SKM-1 treated with dmso at 0.1 percent for 144 hours (cell line): Measurements from ENCODE around the gene CUL3.
"Not testable (repeated sequence)": the region's sequence is repeated elsewhere in the genome, so short reads cannot be mapped to it uniquely, and the experiment has no call there.

Source experiments
- DNase-seq: peaks from one replicate; lab custom pipeline; 2025; ENCODE audit not compliant: unreplicated experiment; lab: John Stamatoyannopoulos, UW

Gene CUL3

GRCh38 chr2:224585211-224586088 lies at the start of gene CUL3:
TSS of gene CUL3 (minus strand) at chr2:224585363. CDS start at chr2:224585009, 354 bp downstream.
- peak; percentile 99 for DNase-seq

DNA sequence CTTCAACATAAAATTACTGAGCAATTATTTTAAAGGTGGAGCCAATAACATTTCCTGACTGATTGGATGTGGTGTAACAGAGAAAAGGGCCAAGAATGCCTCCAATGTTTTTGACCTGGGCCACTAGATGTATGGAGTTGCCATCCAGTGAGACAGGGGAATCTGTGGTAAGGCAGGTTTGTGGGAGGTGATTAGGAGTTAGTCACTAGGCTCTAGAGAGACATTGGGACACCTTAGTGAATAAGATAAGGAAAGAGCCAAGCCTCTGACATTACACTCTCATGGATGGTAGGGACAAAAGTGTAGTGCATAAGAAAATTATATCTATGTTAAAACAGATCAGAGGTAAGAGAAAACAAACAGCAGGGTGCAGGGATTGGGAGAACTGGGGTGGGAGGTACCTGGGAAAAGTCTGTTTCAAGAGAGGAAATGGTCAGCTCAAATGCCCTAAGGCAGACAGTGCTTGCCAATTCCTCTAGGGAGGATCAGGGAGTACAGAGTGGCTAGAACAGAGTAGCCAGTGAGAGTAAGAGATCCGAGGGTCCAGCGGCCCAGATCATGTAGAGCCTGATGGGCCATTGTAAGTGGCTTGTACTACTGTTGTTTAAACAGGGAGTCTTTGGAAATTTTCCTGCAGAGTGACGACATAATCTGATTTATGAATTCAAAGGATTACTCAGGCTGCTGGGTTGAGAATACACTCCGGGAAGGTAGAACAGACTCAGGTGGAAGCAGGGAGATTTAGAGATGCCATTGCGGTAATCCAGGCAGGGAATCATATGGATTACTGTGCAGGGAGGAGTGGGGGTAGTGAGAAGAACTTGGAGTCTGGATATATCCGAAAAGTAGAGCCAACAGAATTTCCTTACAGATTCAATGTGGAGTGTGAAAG lies 45.7 kb upstream of the CUL3 start:
- DNase-seq: no peak

- DNase-seq: no peak
Observed at GRCh38 chr2:224628416-224628815, 43.3 kb upstream of the CUL3 start.

- no peak for DNase-seq
Observed at GRCh38 chr2:224626735-224627134, 41.6 kb upstream of the CUL3 start.

GRCh38 chr2:224613543-224614286 lies 28.6 kb upstream of the CUL3 start:
- DNase-seq: no peak

DNA sequence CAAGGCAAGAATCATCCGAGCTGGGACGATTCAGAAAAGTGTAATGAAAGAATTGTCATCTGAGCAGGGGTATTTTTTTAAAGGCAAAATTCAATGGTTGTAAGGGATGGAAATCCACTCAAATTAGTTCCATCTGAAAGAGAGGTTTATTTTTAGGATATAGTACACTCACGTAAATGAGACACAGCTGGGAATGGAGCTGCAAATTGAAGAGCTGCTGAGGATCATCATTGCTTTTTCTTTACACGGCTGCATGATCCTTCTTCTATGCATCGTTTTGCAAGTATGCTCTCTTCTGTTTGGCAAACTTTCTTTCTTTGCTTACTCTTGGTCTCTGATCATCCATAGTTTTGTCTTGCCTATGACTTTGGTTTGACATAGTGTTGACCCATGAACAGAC lies 27.4 kb upstream of the CUL3 start:
- DNase-seq: no peak

- no peak for DNase-seq
Observed at GRCh38 chr2:224611938-224612337, 26.8 kb upstream of the CUL3 start.

GRCh38 chr2:224608104-224608503 lies 22.9 kb upstream of the CUL3 start:
- DNase-seq: no peak

GRCh38 chr2:224603746-224604500 lies 18.8 kb upstream of the CUL3 start:
- not testable (repeated sequence) for DNase-seq

- not testable (repeated sequence) for DNase-seq
Observed at GRCh38 chr2:224602778-224603375, 17.7 kb upstream of the CUL3 start.

- DNase-seq: no peak
Observed at GRCh38 chr2:224601923-224602322, 16.8 kb upstream of the CUL3 start.

DNA sequence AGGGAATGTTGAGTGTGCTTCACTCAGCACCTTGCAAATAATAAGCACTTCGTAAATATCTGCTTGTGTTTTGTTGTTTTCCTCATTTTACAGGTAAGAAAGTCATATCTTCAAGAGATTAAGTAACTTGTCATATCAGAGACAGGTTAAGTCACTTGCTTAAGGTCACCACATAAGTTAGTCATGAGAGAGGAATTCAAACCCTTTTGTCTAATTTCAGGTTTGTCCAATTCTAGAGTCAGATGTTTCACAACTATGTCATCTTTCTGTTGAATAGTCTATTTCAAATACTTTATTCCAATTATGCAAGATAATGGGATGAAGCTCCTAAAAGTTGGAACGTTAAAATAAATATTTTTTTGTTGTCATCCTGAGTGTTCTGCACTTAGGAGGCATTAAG lies 13.5 kb upstream of the CUL3 start:
- DNase-seq: no peak

DNA sequence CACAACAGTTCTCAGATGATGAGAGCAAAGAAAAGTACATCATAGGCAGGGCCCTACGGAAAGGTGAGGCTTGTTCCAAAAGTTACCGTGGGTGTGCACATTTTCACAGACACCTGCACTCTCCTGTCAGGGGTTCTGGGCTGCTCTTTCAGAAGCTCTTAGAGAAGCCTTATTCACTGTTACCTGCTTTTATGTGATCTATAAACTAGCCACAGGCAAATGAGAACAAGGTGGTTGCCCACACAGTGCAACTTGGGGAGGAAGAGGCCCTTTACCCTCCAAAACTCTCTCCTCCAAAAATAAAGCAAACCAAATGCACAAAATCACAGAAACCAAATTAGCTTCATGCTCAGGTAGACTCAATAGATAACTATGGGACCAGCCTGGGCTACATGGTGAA lies 11.1 kb upstream of the CUL3 start:
- no peak for DNase-seq

DNA sequence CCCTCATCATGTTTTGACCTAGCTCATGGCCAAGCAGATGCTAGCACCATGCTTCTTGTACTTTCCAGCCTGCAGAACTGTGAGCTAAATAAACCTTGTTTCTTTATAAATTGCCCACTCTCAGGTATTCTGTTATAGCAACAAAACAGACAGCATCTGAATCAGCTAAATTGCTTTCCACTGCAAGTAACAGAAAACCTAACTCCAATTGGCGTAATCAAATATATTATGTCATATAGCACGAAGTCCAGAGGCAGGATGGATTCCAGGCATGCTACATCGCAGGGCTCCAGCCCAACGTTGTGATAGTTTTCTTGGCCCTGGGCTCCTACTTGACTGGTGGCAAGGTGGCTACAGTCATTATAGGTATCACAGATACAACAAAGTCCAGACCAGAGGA lies 10.4 kb upstream of the CUL3 start:
- no peak for DNase-seq

DNA sequence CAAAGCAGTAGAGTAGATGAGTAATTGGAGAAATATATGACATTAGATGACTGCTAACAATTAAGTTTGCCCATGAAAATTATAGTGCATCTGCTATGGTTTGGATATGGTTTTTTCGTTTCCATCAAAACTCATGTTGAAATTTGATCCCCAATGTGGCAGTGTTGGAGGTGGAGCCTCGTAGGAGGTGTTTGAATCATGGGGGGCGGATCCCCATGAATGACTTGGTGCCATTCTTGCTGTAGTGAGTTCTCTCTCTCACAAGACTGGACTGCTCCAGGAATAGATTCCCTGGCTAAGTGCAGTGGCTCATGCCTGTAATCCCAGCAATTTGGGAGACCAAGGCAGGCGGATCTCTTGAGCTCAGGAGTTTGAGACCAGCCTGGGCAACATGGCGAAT lies 9.7 kb upstream of the CUL3 start:
- DNase-seq: no peak

GRCh38 chr2:224591220-224591619 lies 6.1 kb upstream of the CUL3 start:
- no peak for DNase-seq

- peak; percentile 60 for DNase-seq
Observed at GRCh38 chr2:224586127-224586695, 1.0 kb upstream of the CUL3 start.

- DNase-seq: peak; percentile 5
Observed at GRCh38 chr2:224584785-224585210, 365 bp downstream of the CUL3 start.

DNA sequence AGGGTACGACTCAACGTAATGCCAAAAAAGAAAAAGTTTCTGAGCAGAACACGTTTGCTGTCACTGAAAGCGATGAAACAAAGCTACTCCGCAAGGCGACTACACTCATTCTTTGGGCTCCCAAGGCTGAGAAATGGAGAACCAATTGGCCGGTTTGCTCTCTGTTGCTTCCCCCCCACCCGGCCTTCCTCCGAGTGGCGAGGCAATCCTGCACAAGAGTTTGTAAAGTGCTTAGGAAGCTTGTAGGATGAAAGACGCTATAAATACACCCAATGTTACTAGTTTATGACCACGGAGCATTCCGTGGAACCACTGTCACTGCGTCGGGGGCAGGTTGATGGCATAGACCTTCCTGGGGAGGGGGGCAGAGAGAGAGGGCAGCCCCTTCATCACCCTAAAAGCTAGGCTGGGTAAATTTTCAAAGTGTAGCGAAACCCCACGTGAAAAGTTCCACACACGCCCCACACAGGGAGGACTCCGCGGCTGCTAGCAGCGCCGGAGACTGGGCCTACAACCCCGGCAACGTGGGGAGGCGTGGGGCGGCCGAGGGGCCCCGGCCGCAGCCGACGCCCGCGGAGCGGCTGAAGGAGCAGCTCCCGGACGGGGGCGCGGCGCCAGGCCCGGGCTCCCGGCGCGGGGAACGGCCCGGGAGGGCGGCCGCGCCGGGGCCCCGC lies 915 bp downstream of the CUL3 start:
- peak; percentile 17 for DNase-seq
